ENCODE results near the gene CDK14. TPM values are rescaled to one million over a fixed set of nuclear protein-coding genes. Genes with fewer than 3 reads are reported as not detected.

CDK14 gene
- total and polyA plus RNA-seq, 2 of the 8 experiments (the other 6 are each of a cell fraction or from before 2014, with no cell fraction given), result 5.5 to 47.3 TPM

- TF ChIP-seq PHF8 (conservative IDR thresholded peaks at IDR 0.05; ENCODE audit: low read depth, low read length), result no peak
- no peaks in the 10 kb centered on the region; a peak in 1 of 7 replicates for H3K27me3 ChIP-seq (replicated peaks in 1 of 4; ENCODE audit: control insufficient read depth in 3 of 4, extremely low read depth in 1 of 4, insufficient read depth in 3 of 4, low read length in 3 of 4)
- no peak overlapping the region for H3K9ac ChIP-seq (replicated peaks in 1 of 4; ENCODE audit: extremely low read depth in 1 of 4, low read depth in 3 of 4, low read length in 3 of 4)
- H2AK5ac ChIP-seq (ENCODE audit: low read depth, low read length), result no peak overlapping the region
- no peak overlapping the region for H3K27ac ChIP-seq (ENCODE audit: low read depth, low read length)
- DNase-seq (ENCODE audit: low read depth in 1 of 2, low spot score in 2 of 2) (no peak), FAIRE-seq (no peak)
- H3K4me1 ChIP-seq (replicated peaks in 1 of 4; ENCODE audit: control insufficient read depth in 3 of 4, insufficient read depth in 4 of 4, low read length in 3 of 4), result peaks cover 0 to 8% (median 2%) of the 10 kb centered on the region in 4 experiments; a peak in 3 of 7 replicates
- H3K23me2 ChIP-seq (ENCODE audit: low read depth, low read length), result no peaks in the 10 kb centered on the region
- no peaks in the 10 kb centered on the region for H3K79me2 ChIP-seq (ENCODE audit: control insufficient read depth in 1 of 2, insufficient read depth in 2 of 2, low read length in 2 of 2)
- H2BK120ac ChIP-seq (replicated peaks; ENCODE audit: low read depth, low read length), result no peak overlapping the region
- H3K79me1 ChIP-seq (ENCODE audit: low read depth, low read length), result no peaks in the 10 kb centered on the region
- H3K4me2 ChIP-seq (ENCODE audit: insufficient read depth in 1 of 2, low read depth in 2 of 2, low read length in 2 of 2), result no peak overlapping the region
- no peak overlapping the region for H2BK5ac ChIP-seq (ENCODE audit: low read depth, low read length)
- no peaks in the 10 kb centered on the region for H3K36me3 ChIP-seq (ENCODE audit: control insufficient read depth in 2 of 4, insufficient read depth in 4 of 4, low read length in 3 of 4)
- no peaks in the 10 kb centered on the region for H4K20me1 ChIP-seq (replicated peaks in 1 of 2; ENCODE audit: control insufficient read depth in 1 of 2, insufficient read depth in 2 of 2, low read length in 2 of 2)
- H3K4ac ChIP-seq (replicated peaks; ENCODE audit: insufficient read length, low read depth, low read length), result no peak overlapping the region
- WGBS, 2 experiments (ENCODE audit: extremely low coverage in 1 of 2, insufficient coverage in 1 of 2, insufficient read length in 1 of 2, insufficient replicate concordance in 2 of 2, low coverage in 1 of 2, low lambda C conversion rate in 2 of 2, missing lambda C conversion rate in 1 of 2), result 76% methylated on average over 5 of the region's 5 CpGs; no CpG with 5 or more reads in 1 of the 2 experiments
- no peak overlapping the region for H2BK20ac ChIP-seq (ENCODE audit: low read length)
- H3K23ac ChIP-seq (ENCODE audit: insufficient read length), result no peak overlapping the region
- no peak overlapping the region for H4K91ac ChIP-seq (replicated peaks; ENCODE audit: insufficient read length, low read length)
- H3K4me3 ChIP-seq (ENCODE audit: extremely low read depth in 1 of 4, insufficient read depth in 2 of 4, low read depth in 3 of 4, low read length in 4 of 4), result no peak overlapping the region
- CTCF ChIA-PET (ENCODE audit: partially characterized antibody), result interaction anchor here (1.0 to 1.2 kb wide), 2 partner anchors 21 to 36 kb away, joined by 3 read pairs; no protein-coding TSS in a partner anchor
- no peak overlapping the region for H2BK12ac ChIP-seq (ENCODE audit: low read depth, low read length)
- POLR2A ChIA-PET (ENCODE audit: partially characterized antibody), result no interaction called here
- no peak overlapping the region for H3K14ac ChIP-seq (ENCODE audit: insufficient read length)
- no peak overlapping the region for H4K8ac ChIP-seq (ENCODE audit: extremely low read depth, insufficient read depth, low read length)
- H3K56ac ChIP-seq (replicated peaks; ENCODE audit: insufficient read length, low read depth, low read length), result no peak overlapping the region
- H3K18ac ChIP-seq (ENCODE audit: extremely low read depth, low read length), result no peak overlapping the region
- no peak overlapping the region for H2BK15ac ChIP-seq (ENCODE audit: low read length)
- H2AFZ ChIP-seq (ENCODE audit: low read length), result no peak overlapping the region
- peaks cover 0 to 2% of the 10 kb centered on the region in 2 experiments; a peak in 1 of 4 replicates for H3K9me3 ChIP-seq (ENCODE audit: insufficient read depth in 2 of 2, low read depth in 1 of 2, low read length in 1 of 2)
- H4K5ac ChIP-seq (ENCODE audit: insufficient read length, low read depth, low read length), result no peak overlapping the region
Observed at GRCh38 chr7:91068136-91068795, 472.1 kb downstream of the CDK14 start.
